ENCODE data around the gene FUZ.

The FUZ gene

DNA sequence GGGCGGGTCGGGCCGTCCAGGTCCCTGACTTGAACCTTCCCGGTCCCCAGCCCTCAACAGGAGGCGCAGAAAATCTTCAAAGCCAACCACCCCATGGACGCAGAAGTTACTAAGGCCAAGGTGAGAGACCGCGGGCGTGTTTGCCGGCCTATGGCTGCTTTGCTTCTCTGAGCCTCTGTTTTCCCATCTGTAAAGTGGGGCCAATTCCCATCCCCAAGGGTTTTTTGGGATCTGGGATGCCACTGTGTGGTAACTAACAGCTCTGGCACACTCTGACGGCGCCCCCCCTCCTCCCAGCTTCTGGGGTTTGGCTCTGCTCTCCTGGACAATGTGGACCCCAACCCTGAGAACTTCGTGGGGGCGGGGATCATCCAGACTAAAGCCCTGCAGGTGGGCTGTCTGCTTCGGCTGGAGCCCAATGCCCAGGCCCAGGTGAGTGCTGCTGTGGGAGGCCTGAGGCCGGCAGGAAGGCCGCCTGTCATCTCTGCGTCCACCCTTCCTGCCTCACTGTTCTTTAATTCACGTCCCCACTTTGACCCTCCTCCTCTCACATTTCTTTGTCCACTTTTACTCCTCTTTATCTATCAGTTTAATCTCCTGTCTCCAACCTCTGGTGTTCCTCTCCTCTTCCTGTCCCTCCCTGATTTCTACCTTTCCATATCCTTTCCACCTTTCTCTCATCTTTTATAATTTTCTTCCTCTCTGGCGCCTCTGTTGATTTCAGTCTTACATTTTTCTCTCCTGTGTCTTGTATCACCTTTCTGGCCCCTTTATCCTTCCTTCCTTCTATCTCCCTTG, 7.1 kb downstream of the FUZ start:
- no peak for DNase-seq

DNA sequence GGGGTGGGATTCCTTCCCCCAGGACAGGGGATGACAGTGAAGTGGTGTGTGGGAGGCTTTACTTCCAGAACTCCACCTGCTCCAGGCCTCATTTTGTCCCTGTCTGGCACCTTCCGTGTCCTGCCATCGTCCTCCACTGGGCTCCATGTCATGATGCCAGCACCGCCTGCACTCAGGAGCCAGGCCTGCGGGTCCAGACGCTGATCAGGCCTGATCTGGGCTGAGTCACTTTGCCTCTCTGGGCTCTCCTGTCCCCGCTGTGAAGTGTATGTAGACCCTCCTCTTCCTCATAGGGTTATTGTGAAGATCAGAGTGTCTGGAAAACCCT, 9.6 kb downstream of the FUZ start:
- DNase-seq, result no peak

DNA sequence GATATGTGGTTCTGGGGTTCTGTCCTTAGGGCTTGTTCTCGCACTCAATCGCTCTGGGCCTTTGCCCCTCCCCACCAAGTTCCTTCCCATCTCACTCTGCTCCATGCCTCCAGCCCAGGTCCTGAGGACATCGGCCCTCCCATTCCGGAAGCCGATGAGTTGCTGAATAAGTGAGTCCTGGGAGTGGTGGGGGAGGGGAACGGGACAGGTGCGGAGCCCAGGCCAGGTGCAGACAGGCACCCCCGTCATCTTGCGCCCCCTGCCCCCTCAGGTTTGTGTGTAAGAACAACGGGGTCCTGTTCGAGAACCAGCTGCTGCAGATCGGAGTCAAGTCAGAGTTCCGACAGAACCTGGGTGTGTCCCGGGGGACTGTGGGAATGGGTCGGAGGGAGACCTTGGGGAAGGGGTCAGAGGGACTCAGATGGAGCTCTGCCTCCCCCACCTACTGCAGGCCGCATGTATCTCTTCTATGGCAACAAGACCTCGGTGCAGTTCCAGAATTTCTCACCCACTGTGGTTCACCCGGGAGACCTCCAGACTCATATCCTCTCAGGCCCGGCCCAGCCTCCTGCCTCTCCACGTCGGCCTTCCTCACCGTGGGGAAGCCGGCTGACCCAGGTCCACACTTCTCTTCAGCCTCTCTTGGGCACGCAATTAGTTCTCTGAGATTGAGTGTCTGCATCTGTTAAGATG, 10.1 kb downstream of the FUZ start:
- DNase-seq, result no peak

DNA sequence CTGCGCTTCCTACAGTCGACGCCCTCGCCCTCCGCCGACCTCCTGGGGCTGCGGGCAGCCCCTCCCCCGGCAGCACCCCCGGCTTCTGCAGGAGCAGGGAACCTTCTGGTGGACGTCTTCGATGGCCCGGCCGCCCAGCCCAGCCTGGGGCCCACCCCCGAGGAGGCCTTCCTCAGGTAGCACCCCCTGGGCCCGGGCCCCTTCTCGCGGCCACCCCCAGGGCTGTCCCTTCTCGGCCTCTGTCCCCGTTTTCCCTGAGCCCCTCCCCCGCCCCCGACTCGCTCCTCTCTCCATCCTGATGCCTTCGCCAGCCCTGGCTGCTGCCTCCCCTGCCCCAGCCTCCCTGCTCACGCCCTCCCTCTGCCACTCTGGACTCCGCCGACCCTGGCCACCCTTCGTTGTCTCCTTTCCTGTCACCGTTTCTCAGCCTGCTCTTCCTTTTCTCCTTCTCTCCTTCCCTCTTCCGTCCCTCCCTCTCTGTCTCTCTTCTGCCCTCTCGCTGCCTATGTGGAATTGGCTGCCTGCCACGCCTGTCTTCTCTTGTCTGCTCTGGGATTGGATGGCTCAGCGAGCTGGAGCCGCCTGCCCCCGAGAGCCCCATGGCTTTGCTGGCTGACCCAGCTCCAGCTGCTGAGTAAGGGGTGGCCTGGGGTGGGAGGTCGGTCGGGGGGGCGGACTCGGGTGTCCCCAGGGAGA, 11.0 kb downstream of the FUZ start:
- no peak for DNase-seq

DNA sequence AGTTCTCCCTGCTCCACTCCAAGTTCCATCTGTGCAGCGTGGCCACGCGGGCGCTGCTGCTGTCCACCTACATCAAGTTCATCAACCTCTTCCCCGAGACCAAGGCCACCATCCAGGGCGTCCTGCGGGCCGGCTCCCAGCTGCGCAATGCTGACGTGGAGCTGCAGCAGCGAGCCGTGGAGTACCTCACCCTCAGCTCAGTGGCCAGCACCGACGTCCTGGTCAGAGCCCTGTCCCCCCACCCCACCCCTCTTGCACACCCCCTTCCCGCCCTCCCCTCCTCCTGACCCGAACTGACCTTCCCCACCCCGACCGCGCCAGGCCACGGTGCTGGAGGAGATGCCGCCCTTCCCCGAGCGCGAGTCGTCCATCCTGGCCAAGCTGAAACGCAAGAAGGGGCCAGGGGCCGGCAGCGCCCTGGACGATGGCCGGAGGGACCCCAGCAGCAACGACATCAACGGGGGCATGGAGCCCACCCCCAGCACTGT, 11.6 kb downstream of the FUZ start:
- no peak for DNase-seq

DNA sequence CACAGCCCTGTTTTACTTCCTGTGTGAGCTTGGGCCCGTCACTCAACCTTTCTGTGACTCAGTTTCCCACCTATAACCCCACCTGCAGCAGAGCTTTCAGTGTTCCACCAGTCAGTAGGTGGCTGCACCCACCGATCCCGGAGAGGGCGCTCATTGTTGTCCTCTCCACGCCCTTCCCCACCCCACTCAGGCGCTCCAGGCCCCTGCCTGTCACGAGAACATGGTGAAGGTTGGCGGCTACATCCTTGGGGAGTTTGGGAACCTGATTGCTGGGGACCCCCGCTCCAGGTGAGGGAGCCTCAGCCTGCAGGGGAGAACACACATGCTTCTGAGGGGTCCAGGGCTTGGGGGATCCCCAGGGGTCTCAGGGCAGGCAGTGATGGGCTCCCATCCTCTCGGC, 12.3 kb downstream of the FUZ start:
- DNase-seq, result no peak

DNA sequence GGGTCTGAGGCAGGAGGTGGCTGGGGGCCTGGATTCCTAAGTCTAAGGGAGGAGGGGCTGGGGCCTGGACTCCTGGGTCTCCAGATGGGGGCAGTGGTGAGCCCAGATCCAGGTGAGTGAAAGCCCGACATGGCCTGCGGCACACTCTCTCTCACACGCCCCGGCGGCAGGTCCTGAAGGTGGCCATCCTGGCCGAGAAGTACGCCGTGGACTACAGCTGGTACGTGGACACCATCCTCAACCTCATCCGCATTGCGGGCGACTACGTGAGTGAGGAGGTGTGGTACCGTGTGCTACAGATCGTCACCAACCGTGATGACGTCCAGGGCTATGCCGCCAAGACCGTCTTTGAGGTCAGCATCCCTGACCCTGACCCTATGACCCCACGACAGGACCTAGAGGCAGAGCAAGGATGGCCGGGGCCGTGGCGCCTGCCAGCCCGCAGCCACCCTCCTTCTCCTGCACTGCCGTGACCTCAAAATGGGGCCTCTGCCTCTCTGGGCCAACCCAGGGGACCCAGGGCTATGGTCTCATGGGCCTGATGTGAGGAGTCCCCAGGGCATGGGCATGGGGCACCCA, 13.2 kb downstream of the FUZ start:
- DNase-seq, result no peak

DNA sequence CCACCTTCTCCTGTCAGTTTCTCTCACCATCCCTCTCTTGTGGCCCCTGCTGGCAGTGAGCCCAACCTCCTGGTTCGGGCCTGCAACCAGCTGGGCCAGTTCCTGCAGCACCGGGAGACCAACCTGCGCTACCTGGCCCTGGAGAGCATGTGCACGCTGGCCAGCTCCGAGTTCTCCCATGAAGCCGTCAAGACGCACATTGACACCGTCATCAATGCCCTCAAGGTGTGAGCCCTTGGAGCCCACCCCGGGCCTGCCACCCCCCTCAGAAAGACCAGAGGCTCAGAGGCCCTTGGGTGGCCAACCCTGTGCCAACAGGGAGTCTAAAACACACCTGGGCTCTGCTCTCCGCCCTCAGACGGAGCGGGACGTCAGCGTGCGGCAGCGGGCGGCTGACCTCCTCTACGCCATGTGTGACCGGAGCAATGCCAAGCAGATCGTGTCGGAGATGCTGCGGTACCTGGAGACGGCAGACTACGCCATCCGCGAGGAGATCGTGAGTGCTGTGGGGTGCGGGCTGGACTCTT, 13.8 kb downstream of the FUZ start:
- no peak for DNase-seq

DNA sequence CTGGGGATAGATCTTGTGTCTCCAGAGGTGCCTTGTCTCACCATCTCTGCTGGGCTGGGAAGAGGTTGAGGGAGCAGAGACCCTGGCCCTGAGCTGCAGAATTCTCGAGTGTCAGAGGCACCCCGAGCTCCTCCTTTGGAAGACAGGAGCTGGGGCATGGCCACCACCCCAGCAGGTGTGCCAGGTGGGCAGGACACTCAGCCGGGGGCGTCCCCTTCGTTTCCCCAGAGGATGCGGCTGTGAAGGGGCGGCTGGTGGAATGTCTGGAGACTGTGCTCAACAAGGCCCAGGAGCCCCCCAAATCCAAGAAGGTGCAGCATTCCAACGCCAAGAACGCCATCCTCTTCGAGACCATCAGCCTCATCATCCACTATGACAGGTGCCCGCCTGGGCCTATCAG, 14.5 kb downstream of the FUZ start:
- DNase-seq, result no peak

DNA sequence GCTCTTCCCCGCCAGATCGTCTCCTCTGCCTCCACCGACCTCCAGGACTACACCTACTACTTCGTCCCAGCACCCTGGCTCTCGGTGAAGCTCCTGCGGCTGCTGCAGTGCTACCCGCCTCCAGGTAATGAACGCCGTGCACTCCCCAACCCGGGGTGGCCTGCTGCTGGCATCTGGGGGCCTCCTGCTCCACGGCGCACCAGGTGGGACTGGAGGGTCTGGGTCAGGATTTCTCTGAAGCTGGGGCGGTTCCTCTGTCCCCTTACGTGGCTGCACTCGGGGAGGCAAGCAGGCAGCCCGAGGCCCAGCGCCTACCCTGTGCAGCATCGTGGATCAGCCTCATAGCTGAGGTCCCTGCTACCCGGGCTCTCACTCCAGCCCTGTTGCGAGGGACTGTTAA, 17.5 kb downstream of the FUZ start:
- DNase-seq, result no peak

DNA sequence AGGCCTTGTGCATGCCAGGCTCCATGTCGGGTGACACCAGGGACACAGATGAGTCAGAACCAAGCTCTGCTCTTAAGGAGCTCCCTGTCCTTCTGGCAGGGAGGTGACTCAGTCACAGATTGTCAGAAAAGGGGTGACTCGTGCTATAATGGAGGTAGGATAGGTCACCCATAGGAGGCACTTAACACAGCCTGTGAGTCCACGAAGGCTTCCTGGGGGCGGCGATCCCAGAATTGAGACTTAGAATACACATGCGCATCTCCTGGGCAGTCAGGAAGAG, 19.6 kb downstream of the FUZ start:
- no peak for DNase-seq

DNA sequence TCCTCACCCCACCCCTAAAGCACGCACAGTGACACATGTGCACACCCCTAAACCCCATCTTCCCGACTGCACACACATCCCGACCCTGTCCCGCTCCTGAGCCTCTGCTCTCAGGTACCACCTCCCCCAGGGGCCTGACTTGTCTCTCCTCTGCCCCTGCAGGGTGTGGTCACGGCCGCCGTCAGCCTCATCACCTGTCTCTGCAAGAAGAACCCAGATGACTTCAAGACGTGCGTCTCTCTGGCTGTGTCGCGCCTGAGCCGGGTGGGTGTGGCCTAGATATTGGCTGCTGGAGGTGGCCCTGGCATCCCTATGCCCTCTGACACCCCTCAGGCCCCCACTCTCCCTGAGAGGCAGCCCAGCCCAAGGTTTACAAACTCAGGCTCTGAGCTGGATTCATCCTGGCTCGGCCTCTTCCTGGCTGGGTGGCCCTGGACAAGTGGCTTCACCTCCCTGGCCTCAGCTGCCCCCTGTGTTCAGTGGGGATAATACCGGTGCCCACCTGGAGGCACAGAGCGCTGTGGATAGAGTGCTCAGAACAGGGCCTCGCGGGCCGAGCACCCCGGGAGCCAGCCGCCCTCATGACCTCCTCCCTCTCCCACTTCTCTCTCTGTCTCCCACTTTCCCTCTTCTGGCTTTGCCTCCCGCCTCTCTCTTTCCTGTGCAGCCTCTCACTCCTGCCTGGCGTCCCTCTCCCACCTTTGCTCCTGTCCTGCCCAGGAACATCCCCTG, 20.1 kb downstream of the FUZ start:
- DNase-seq, result no peak

DNA sequence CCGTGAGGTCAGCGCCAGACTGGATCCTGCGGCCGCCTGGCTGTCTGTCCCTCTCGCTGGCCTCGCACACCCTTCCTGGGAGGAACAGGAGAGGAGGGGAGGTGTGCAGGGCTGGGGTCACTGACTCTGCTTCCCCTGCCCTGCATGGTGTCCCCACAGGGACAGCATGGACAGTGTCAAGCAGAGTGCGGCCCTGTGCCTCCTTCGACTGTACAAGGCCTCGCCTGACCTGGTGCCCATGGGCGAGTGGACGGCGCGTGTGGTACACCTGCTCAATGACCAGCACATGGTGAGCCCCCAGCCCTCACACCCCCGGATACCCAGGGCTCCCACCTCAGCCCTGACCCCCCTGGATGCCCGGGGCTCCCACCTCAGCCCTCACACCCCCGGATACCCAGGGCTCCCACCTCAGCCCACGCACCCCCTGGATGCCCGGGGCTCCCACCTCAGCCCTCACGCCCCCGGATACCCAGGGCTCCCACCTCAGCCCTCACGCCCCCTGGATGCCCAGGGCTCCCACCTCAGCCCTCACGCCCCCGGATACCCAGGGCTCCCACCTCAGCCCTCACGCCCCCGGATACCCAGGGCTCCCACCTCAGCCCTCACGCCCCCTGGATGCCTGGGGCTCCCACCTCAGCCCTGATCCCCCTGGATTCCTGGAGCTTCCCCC, 21.2 kb downstream of the FUZ start:
- DNase-seq, result no peak

DNA sequence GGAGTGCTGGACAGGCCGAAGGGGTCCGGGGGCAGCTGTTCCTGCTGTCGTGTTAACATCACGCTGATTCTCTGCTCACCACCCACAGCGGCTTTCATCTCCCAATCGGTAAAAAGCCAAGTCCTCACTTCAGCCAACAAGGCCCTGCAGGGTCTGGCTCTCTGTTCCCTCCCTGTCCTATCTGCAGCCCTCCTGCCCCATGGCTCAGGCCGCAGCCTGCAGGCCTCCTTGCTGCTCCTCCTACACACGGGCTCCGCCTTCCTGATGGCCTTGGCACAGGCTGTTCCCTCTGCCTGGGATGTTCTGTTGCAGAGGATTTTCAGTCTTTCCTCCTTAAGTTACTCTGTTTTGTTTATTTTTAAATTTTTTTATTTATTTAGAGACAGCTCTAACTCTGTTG, 22.2 kb downstream of the FUZ start:
- DNase-seq, result no peak

DNA sequence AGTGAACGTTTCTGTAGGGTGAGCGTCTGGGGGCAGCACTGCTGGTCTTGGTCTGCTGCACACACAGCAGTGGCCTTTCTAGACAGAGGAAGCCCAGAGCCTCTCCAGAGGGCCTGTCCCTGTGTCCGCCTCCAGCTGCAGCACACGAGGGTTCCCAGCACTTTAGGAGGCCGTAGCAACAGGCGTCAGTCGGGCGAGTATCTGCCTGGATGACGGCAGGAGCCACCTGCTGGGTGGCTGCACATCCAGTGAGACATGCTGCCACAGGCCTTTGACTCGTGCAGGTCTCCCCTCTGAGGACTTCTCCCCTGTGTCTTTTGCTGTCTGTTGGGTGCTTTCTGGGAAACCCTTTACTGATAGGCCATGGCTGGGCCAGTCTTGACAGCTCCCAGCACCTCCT, 24.2 kb downstream of the FUZ start:
- no peak for DNase-seq

DNA sequence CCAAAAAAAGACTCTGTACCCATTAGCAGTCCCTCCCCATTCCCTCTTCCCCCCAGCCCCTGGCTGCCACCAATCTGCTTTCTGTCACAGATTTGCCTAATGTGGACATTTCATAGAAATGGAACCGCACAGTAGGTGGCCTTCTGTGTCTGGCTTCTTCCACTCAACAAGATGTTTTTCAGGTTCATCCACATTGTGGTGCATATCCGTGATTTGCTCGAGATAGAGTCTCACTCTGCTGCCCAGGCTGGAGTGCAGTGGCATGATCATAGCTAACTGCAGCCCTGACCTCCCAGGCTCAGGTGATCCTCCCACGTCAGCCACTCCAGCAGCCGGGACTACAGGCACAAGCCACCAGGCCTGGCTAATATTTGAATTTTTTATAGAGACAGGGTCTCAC, 25.3 kb downstream of the FUZ start:
- DNase-seq, result no peak

DNA sequence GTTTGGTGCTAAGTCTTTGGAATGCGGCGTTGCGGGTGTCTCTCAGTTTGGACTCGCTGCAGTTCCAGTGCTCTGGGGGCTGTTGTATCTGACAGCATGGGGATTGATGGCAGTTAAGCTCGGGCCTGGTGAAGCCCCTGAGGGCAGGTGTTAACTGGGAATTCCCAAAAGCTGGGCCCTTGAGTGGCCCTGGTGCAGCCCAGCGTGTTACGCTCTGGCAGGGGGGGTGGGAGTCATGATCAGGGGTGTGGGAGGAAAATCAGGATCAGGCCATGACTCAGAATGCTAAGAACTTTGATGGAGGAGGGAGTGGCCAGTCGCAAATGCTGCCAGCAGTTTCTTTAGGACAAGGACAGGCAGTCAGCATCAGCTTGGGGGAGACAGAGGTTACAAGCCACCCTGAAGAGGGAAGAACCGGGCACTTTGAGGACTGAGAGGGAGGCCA, 26.7 kb downstream of the FUZ start:
- no peak for DNase-seq

DNA sequence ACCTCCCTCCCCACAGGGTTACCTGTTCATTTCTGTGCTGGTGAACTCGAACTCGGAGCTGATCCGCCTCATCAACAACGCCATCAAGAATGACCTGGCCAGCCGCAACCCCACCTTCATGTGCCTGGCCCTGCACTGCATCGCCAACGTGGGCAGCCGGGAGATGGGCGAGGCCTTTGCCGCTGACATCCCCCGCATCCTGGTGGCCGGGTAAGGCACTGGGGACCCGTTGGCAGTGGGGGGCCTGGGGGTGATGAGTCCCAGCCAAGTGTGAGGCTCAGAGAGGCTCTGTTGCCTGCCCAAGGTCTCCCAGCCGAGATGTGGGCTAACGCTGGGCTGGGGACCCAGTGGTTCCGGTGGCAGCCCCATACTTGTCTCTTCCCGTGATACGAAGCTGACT, 30.6 kb downstream of the FUZ start:
- DNase-seq, result no peak

DNA sequence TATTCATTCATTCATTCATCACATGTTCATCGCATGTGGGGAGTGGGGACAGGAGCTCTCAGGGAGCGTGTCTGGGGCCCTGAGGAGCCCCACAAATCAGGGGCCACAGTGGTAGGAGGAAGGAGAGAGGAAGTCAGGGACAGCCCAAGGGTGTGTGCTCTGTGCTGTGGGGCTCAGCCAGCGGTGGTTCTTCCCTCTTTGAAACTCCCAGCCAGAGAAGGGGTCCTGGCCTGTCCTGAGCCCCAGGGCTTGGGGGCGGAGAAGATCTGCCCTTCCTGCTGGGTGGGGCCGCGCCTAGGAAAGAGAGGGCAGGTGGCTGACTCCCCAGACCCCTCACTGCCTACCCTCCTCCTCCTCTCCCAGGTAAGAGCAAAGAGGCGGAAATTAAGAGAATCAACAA, 31.7 kb downstream of the FUZ start:
- DNase-seq, result no peak

DNA sequence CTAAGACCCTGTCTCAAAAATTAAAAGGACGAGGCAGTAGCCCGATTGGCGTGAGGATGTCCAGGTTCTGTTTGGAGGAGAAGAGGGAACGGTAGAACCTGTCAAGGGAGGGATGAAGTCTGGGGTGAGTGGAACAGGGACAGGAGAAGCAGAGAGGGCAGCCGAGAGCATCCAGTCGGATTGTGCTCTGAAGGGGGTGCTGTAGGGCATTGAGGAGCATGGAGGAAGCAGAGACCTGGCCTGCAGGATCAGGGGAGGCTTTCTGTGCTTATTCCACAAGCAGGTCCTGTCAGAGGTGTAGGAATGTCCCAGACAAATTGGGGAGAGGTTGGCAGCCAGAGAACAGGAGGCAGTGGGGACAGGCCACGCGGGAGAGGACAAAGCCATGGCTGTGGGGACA, 32.2 kb downstream of the FUZ start:
- DNase-seq, result no peak

DNA sequence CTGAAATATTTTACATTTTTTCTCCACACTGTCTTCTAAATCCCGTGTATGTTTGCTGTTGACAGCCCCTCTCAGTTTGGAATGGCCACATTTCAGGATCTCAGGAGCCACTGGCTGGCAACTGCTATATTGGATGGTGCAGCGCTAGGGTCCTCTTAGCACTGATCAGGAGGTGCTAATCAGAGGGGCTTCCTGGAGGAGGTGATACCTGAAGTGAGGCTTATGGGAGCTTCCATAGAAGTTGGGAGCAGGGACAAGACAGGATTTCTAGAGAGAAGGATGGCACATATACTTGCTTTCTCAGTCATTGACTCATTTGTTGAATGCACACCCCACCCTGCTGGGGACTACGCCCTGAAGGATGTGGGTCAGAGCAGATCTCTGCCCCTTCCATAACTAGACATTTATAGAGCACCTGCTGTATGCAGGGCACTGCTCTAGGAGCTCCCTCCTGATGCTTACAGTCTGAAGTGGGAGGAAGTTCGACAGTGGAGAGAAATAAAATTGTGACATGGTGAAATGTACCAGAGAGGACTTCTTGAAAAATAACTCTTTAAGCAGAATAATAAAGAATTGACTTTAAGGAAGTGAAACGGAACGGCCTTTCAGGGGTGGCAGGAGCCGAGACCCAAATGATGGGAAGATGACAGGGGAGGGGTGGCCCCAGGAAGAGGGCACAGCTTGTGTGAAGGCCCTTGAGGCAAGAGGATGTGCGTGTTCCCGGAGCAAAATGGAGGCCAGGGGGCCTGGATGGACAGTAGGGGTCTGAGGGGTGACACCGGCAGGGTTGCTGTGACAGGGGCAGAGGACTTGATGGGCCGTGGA, 33.1 kb downstream of the FUZ start:
- no peak for DNase-seq

DNA sequence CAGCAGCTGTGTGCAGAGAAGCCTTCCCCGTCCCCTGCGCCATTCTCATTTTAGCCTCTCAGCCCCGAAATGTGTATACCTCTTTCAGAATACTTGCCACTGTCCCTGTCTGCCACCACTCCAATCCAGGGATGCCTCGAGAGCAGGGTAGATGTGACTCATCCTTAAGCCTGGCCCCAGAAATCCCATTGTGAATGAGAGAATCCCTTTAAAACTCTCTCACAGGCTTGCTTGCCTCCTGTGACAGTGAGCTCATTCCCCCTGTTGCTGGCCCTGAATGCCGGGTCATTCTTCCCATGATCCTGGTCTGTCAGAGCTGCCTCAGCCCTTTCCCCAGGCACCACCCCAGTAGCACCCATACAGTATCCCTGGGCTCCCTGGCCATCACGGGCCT, 36.7 kb downstream of the FUZ start:
- no peak for DNase-seq
